Aorta (tissue), 5 donors: Measurements from ENCODE around the gene SOHLH1. TPM values are rescaled to one million over a fixed set of nuclear protein-coding genes. Genes with fewer than 3 reads are reported as not detected.

ENCODE experiments used
- ATAC-seq: fragments of 200-7000 bp; cut with Tn5 transposase; one replicate; pipeline ENCODE4 v1.9.1; 2022; ENCODE audit warnings: moderate library complexity; ENCODE audit not compliant: low FRiP score
- DNase-seq, 2 donors: peaks; one replicate each; pipeline ENCODE4 v3.0.0-alpha.2; 2020
- H3K27ac ChIP-seq, 2 donors: one replicate each; pipeline ENCODE4 v1.5.1; 2013; ENCODE audit warnings: low read length in 2 of 2, mild to moderate bottlenecking in 2 of 2, moderate library complexity in 2 of 2, control low read depth in 1 of 2, inconsistent platforms in 1 of 2, low read depth in 1 of 2
- H3K27me3 ChIP-seq, 2 donors: one replicate each; pipeline ENCODE4 v1.6.1; 2013; ENCODE audit warnings: control low read depth in 1 of 2, low read length in 1 of 2, mild to moderate bottlenecking in 1 of 2, moderate library complexity in 1 of 2; ENCODE audit not compliant: insufficient read depth in 2 of 2, control insufficient read depth in 1 of 2
- H3K36me3 ChIP-seq, 2 donors: one replicate each; pipeline ENCODE4 v1.6.1; 2013; ENCODE audit warnings: control low read depth in 1 of 2, low read length in 1 of 2, mild to moderate bottlenecking in 1 of 2; ENCODE audit not compliant: insufficient read depth in 2 of 2, control insufficient read depth in 1 of 2
- H3K4me1 ChIP-seq, 2 donors: one replicate each; pipeline ENCODE4 v1.6.1; 2013; ENCODE audit warnings: low read length in 2 of 2, control low read depth in 1 of 2, mild to moderate bottlenecking in 1 of 2, moderate library complexity in 1 of 2; ENCODE audit not compliant: insufficient read depth in 2 of 2, control insufficient read depth in 1 of 2
- H3K4me3 ChIP-seq, 2 donors: one replicate each; pipeline ENCODE4 v1.5.1; 2013; ENCODE audit warnings: low read length in 2 of 2, control low read depth in 1 of 2, mild to moderate bottlenecking in 1 of 2
- H3K9me3 ChIP-seq: one replicate; pipeline ENCODE4 v1.6.1; 2013; ENCODE audit warnings: mild to moderate bottlenecking, low read length; ENCODE audit not compliant: control insufficient read depth
- WGBS, 2 donors: extraction: QIAGEN DNeasy Blood & Tissue Kit; methylation state at CpG; one replicate each; pipeline ENCODE4 v1.1.7; 2013; 5-methylcytosine and 5-hydroxymethylcytosine counted together
- intact Hi-C, 2 donors: fragments of 100-400 bp; cut with DNase I; formaldehyde crosslinking; loops; one replicate each; pipeline versions ENCODE4 v1.14.2 to v1.15.0; 2022
- polyA plus RNA-seq, 2 donors: library from polyadenylated mRNA; stranded (reverse); fragments of 200-250 nt; gene quantifications; one replicate each; pipeline ENCODE4 v1.2.3, GENCODE V29; 2013
- total RNA-seq, 2 donors: library from RNA; stranded (reverse); fragmentation: NEBNext Ultra II Directional; extraction: Animal tissue kit (Norgen Biotek cat#: 25700); gene quantifications; one replicate each; pipeline ENCODE4 v1.2.1, GENCODE V29; 2021
- donor health status: healthy with polysubstance abuse.
- donor health status: Bipolar disorder and iron deficiency.
- donor health status: DM: no; HTN: no; CAD: no.
- donor health status: DM: no; HTN: no; CAD: no.
- donor health status: DM: yes; HTN: yes; CAD: no.

SOHLH1 gene
- total and polyA plus RNA-seq, 4 donors = not detected

DNA sequence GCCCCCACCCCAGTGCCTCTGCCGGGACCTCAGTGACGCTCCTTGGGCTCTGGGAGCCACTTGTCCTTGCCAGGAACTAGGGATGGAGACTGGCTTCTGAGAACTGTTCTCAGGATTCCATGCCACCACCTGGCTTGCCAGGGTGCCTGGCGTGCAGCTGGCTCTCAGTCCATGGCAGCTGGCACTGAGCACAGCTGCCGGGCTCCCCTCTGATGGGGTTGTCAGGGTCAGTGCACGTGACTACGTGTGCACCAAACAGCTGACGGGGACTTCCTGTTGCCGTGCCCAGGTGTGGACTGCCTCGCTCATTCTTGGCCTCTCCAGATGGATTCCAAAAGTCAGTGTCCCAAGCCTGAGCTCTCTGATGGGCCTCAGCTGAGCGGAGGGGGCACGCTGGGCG lies 12.1 kb upstream of the SOHLH1 start:
- intact Hi-C loops = loop anchor here in 1 of 2 donors (10.0 kb wide), 1 partner anchor 63 kb away; no protein-coding TSS in a partner anchor
- H3K27ac ChIP-seq = no peak overlapping the region
- WGBS, 2 donors = 84 to 90% methylated on average over 12 of the region's 12 CpGs
- no peaks in the 10 kb centered on the region for H3K9me3 ChIP-seq
- H3K4me3 ChIP-seq = no peak overlapping the region
- ATAC-seq (no peak), DNase-seq (no peak)
- H3K36me3 ChIP-seq = no peaks in the 10 kb centered on the region
- no peaks in the 10 kb centered on the region for H3K27me3 ChIP-seq
- H3K4me1 ChIP-seq = no peaks in the 10 kb centered on the region

DNA sequence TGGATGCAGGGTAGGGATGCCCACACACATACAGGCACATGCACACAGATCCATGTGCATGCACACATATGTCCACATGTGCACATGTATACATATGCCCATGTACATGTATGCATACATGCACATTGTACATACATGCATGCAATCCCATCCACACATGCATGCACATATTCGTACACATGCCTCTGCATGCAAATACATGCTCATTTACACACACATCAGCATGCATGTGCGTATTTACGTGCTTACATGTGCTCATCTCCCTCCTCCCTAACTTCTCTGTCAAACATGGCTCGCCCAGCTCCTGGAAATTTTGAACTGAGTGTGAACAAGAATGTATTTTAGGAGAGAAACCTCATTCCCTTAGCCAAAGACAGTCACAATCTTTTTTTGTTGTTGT lies 8.9 kb upstream of the SOHLH1 start:
- H3K27ac ChIP-seq = no peak overlapping the region
- intact Hi-C loops = no loop called here
- 92 to 94% methylated on average over 4 of the region's 4 CpGs for WGBS, 2 donors
- no peaks in the 10 kb centered on the region for H3K36me3 ChIP-seq
- no peaks in the 10 kb centered on the region for H3K9me3 ChIP-seq
- no peaks in the 10 kb centered on the region for H3K4me1 ChIP-seq
- ATAC-seq = no peak
- H3K27me3 ChIP-seq = no peaks in the 10 kb centered on the region
- H3K4me3 ChIP-seq = no peak overlapping the region
- DNase-seq = no peak

DNA sequence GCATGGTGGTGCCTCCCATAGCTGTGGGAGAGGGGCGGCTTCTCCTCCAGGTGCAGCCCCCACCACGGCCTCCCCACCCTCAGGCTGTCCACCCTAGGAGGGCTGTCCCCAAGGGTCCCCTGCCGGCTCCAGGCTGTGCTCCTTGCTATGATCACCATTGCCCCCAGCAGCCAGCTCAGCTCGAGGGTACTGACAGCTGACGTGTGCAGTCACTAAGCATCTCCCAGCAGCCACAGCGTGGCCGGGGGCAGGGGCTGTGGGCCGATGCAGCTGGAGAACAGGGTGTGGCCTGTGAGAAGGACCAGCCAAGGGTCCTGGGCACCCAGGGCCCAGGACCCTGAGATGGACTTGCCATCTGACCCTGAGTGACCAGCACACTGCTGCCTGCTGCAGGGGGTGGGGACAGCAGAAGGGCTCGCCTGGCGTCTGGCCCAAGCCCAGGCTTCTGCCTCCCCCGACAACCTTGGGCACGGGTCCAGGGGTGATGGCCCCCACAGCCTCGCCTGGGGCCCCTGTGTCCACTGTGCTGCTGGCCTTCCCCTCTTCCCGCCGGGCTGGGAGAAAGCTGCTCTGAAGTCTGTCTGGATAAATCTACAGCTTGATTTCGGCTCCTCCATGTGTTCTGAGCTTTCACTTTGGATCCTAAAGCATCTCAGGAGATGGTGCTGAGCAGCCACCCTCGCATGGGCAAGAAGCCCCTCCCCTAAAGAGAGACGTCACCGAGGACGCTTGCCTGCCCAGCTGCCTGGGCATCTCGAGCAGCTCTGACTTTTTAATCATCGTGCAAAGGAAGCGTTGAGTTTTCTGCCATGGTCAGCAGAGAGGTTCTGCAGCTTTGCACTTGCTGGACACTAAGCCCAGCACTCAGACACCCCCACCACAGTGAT lies 8.2 kb upstream of the SOHLH1 start:
- DNase-seq = no peak
- H3K4me1 ChIP-seq = no peaks in the 10 kb centered on the region
- ATAC-seq = no peak
- H3K9me3 ChIP-seq = no peaks in the 10 kb centered on the region
- H3K36me3 ChIP-seq = no peaks in the 10 kb centered on the region
- H3K27me3 ChIP-seq = no peaks in the 10 kb centered on the region
- H3K27ac ChIP-seq = no peak overlapping the region
- intact Hi-C loops = no loop called here
- WGBS, 2 donors = 56 to 57% methylated on average over 22 to 23 of the region's 23 CpGs
- no peak overlapping the region for H3K4me3 ChIP-seq

DNA sequence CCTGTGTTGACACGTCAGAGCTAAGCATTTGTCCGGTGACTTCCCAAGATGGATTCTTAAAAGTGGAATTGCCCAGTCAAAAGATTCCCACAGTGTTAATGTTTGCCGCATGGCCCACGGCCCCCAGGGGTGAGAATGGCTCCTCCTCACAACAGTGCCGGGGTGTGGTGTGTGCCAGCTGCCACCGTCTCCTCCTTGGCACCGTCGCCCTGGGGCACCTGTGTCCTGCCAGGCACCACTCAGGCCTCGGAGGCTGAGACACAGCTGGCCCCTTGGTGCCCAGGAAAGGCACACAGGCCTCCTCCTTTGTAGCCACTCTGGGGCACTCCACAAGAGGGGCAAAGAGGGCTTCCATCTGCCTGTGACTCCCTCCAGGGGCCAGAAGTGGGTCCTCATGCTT lies 7.0 kb upstream of the SOHLH1 start:
- Histone ChIP-seq H3K36me3 (no peaks in the 10 kb centered on the region), H3K27me3 (no peaks in the 10 kb centered on the region), H3K4me1 (no peaks in the 10 kb centered on the region), H3K4me3 (no peak overlapping the region), H3K27ac (no peak overlapping the region), H3K9me3 (no peaks in the 10 kb centered on the region)
- no peak for DNase-seq
- 91 to 94% methylated on average over 9 of the region's 9 CpGs for WGBS, 2 donors
- no peak for ATAC-seq
- intact Hi-C loops = no loop called here

DNA sequence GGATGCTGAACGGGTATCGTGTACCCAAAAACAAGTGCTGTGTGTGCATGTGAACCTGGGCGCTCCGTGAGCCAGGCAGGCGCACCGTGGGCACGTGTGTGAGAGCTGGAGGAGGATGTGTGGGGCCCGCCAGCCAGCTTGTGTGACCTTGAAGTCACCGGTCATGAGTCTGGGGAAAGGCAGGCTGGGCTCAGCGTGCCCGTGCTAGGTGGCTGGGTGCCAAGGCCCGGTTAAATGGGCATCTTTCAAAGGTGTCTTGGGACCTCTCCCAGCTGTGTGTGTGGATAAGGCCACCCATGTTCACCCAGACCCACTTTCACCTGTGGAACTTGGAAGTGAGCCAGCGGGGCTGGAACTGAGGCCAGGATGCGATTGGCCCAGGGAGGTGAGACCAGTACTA lies 6.1 kb upstream of the SOHLH1 start:
- no peaks in the 10 kb centered on the region for H3K4me1 ChIP-seq
- H3K4me3 ChIP-seq = no peak overlapping the region
- intact Hi-C loops = no loop called here
- H3K9me3 ChIP-seq = no peaks in the 10 kb centered on the region
- no peaks in the 10 kb centered on the region for H3K27me3 ChIP-seq
- H3K27ac ChIP-seq = no peak overlapping the region
- DNase-seq (no peak), ATAC-seq (no peak)
- 57 to 58% methylated on average over 14 of the region's 14 CpGs for WGBS, 2 donors
- no peaks in the 10 kb centered on the region for H3K36me3 ChIP-seq

DNA sequence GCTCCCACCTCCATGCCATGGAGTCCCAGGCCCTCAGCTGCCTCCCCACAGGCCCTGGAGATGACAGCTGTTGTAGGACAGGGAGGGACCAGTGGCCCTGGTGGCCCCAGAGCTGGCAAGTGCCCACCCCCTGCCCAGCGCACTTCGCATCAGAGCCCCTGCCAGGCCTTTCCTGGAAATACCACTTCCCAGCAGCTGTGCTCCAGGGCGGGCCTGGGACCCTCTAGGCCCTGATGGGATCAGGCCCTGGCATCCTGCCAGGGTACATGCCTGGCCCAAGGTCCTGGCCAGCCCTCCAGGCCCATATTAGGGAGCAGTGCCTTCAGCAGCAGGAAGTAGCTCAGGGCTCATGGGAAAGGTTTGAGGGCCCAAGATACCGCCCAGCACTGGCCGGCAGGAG lies 5.2 kb upstream of the SOHLH1 start:
- Histone ChIP-seq H3K4me1 (no peaks in the 10 kb centered on the region), H3K27me3 (no peaks in the 10 kb centered on the region), H3K9me3 (no peaks in the 10 kb centered on the region), H3K27ac (no peak overlapping the region), H3K4me3 (no peak overlapping the region), H3K36me3 (no peaks in the 10 kb centered on the region)
- no peak for ATAC-seq
- 46 to 56% methylated on average over 5 of the region's 5 CpGs for WGBS, 2 donors
- DNase-seq = no peak
- intact Hi-C loops = loop anchor here in 1 of 2 donors (5.0 kb wide), 1 partner anchor 418 kb away; no protein-coding TSS in a partner anchor

DNA sequence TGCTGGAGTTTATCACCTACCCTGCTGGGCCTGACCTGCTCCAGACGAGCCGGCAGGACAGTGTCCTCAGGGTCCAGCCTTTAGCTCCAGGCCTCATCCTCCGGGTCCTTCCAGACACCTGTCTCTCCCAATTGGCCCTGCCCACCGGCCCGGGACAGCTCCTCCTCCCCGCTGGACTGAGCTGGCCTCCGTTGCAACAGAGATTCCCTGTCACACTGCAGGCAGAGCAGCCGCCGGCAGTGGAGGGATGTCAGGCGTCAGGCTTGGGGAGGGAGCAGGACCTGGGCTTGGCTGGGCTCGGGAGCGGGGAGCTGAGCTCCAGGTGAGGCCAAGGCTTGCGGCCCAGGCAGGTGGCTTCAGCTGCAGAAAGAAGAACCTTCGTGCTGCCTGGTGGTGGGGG lies 4.4 kb upstream of the SOHLH1 start:
- 75 to 76% methylated on average over 14 of the region's 14 CpGs for WGBS, 2 donors
- Histone ChIP-seq H3K27me3 (no peaks in the 10 kb centered on the region), H3K27ac (no peak overlapping the region), H3K4me1 (no peaks in the 10 kb centered on the region), H3K36me3 (no peaks in the 10 kb centered on the region), H3K9me3 (no peaks in the 10 kb centered on the region), H3K4me3 (no peak overlapping the region)
- ATAC-seq (no peak), DNase-seq (no peak)
- intact Hi-C loops = loop anchor here in 1 of 2 donors (5.0 kb wide), 1 partner anchor 419 kb away; no protein-coding TSS in a partner anchor

DNA sequence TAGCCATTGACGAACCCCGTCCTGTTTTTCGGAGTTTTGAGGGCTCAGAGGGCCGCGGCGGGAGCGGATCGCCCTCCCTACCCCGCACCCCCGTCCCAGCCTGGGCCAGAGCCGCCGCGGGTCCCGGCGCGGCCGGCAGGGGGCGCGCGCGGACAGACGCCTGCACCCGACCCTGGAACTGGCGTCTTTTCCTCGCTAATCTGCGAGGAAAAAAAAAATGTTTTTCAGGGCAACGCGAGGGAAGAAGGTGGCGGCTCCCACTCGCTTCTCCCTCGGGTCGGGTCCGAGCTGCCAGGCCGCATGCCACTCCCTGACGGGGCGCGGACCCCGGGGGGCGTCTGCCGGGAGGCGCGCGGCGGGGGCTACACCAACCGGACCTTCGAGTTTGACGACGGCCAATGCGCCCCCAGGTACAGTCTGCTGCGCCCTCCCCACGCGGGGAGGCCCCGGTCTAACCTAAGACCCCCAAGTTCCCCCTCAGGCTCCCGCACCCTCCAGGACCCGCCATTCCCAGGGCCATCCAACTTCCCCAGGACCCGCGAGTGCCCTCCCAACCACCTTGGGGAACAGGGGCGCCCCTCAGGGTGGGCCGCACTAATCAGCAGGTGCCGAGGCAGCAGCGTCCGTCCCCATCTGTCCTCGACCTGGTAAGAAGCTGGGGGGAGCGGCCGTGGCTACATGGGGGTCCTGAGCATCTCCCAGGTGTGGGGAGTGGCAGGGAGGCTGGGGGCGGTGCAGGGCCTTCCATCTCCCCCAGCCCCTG lies 2.9 kb upstream of the SOHLH1 start, which contains the start of gene KCNT1:
TSS of gene KCNT1 (plus strand) at position 227 of the 763 bp plus-strand sequence. CDS start at position 301, 74 bp downstream.
- Histone ChIP-seq H3K9me3 (no peaks in the 10 kb centered on the region), H3K36me3 (no peaks in the 10 kb centered on the region), H3K27me3 (no peaks in the 10 kb centered on the region), H3K4me3 (no peak within 1 kb of the TSS), H3K4me1 (no peaks in the 10 kb centered on the region), H3K27ac (no peak within 1 kb of the TSS)
- 13 to 14% methylated on average over 57 to 66 of the region's 66 CpGs for WGBS, 2 donors
- intact Hi-C loops = loop anchor here in 1 of 2 donors (5.0 kb wide), 1 partner anchor 420 kb away; no protein-coding TSS in a partner anchor
- ATAC-seq = peak; percentile 61
- DNase-seq = peak in 1 of 2 donors; percentile 83
